Suprapubic skin (tissue), 4 donors: Measurements from ENCODE around the gene DTL.

ENCODE experiments used
- CTCF ChIP-seq, 2 donors: fragments of 200-600 bp in 1 of 2; fragments of 450-650 bp in 1 of 2; sonication (generic) in 1 of 2; IDR thresholded peaks; one replicate each; pipeline ENCODE4 v1.5.1; 2016 to 2019; ENCODE audit warnings: antibody characterized with exemption in 2 of 2, mild to moderate bottlenecking in 1 of 2, moderate library complexity in 1 of 2
- EP300 ChIP-seq: sonication (generic); formaldehyde crosslinking; IDR thresholded peaks from one replicate; pipeline ENCODE4 v1.6.1; 2017; ENCODE audit warnings: antibody characterized with exemption
- POLR2A ChIP-seq, 2 donors: fragments of 450-650 bp; IDR thresholded peaks; one replicate each; pipeline ENCODE4 v1.6.1; 2017; ENCODE audit warnings: antibody characterized with exemption in 2 of 2, mild to moderate bottlenecking in 2 of 2, moderate library complexity in 2 of 2
- POLR2AphosphoS5 ChIP-seq, 3 donors: sonication (generic); formaldehyde crosslinking; IDR thresholded peaks; one replicate each; pipeline ENCODE4 v1.6.1; 2017; ENCODE audit warnings: antibody characterized with exemption in 3 of 3

GRCh38 chr1:212107481-212107880, 71.9 kb downstream of the DTL start:
- TF ChIP-seq CTCF (IDR thresholded peaks at IDR 0.05): no peak
- no peak for TF ChIP-seq POLR2A (IDR thresholded peaks at IDR 0.05)
- no peak for TF ChIP-seq EP300
- TF ChIP-seq POLR2AphosphoS5 (IDR thresholded peaks at IDR 0.05): no peak
